HepG2 (cell line): ENCODE data around the gene ACOT9. TPM values are rescaled to one million over a fixed set of nuclear protein-coding genes. Genes with fewer than 3 reads are reported as not detected.

Source experiments
- ATAC-seq: fragments of 200-7000 bp; cut with Tn5 transposase; 3 replicates; pipeline ENCODE4 v1.9.1; 2020; ENCODE audit warnings: mild to moderate bottlenecking, moderate library complexity
- BruUV-seq: library from RNA; stranded (reverse); fragments of 400-500 nt; replicated peaks from 2 replicates; lab custom pipeline; 2021; lab: Mats Ljungman, UMichigan
- CTCF ChIA-PET: fragments of 300-600 bp; formaldehyde crosslinking; extraction: SDS; loops from one replicate; lab custom pipeline; 2021; ENCODE audit warnings: low total read pairs, inconsistent platforms, low intra/inter-chr PET ratio; lab: Yijun Ruan, JAX
- POLR2A ChIA-PET: fragments of 350-600 bp; sonication (Branson Sonifier 250); formaldehyde crosslinking; loops from one replicate; lab custom pipeline; 2020; ENCODE audit warnings: antibody characterized with exemption, inconsistent platforms; lab: Yijun Ruan, JAX
- DNase-seq: peaks from one replicate; pipeline ENCODE4 v3.0.0-alpha.2; 2015; ENCODE audit warnings: low spot score
- FAIRE-seq: peaks from 3 replicates; lab custom pipeline; 2011; peaks lifted over from hg19 to GRCh38; lab: Jason Lieb, UNC
- H2AFZ ChIP-seq: one replicate; pipeline ENCODE4 v1.6.1; 2011; ENCODE audit warnings: low read length, inconsistent platforms
- H3K27ac ChIP-seq: fragments of 300-600 bp; 3 replicates; pipeline ENCODE4 v1.8.0; 2011; ENCODE audit warnings: mixed run types, mild to moderate bottlenecking, mixed read lengths, low read length, inconsistent platforms; ENCODE audit not compliant: insufficient read depth; ENCODE audit errors: extremely low read length
- H3K27me3 ChIP-seq, 2 experiments: fragments of 200-600 bp in 1 of 2; 2 replicates in 1 of 2; 3 replicates in 1 of 2; pipeline versions ENCODE4 v1.6.0 to v1.8.0; 2011; ENCODE audit warnings: low read length in 2 of 2, mild to moderate bottlenecking in 2 of 2, moderate library complexity in 2 of 2, inconsistent platforms in 1 of 2; ENCODE audit not compliant: insufficient read depth in 2 of 2, control insufficient read depth in 1 of 2
- H3K36me3 ChIP-seq, 2 experiments: fragments of 200-600 bp in 1 of 2; replicated peaks in 1 of 2; 2 replicates in 1 of 2; 3 replicates in 1 of 2; pipeline versions ENCODE4 v1.5.1 to v1.8.0; 2011; ENCODE audit warnings: low read length in 2 of 2, inconsistent platforms in 1 of 2; ENCODE audit not compliant: insufficient read depth in 2 of 2, control insufficient read depth in 1 of 2
- H3K4me1 ChIP-seq: 2 replicates; pipeline ENCODE4 v1.5.1; 2012; ENCODE audit warnings: low read length, inconsistent platforms; ENCODE audit not compliant: insufficient read depth
- H3K4me2 ChIP-seq: 2 replicates; pipeline ENCODE4 v1.6.0; 2011; ENCODE audit warnings: low read depth, low read length, inconsistent platforms
- H3K4me3 ChIP-seq, 3 experiments: fragments of 200-600 bp in 1 of 3; sonication (generic), shearing (Covaris generic) in 1 of 3; replicated peaks in 1 of 3; 2 replicates each; pipeline ENCODE4 v1.5.1; 2011 to 2016; ENCODE audit warnings: low read length in 3 of 3, inconsistent platforms in 2 of 3, low read depth in 2 of 3, mild to moderate bottlenecking in 2 of 3, control low read depth in 1 of 3, mixed read lengths in 1 of 3; ENCODE audit not compliant: insufficient read depth in 1 of 3
- H3K79me2 ChIP-seq: one replicate; pipeline ENCODE4 v1.6.1; 2011; ENCODE audit warnings: low read length, inconsistent platforms; ENCODE audit not compliant: insufficient read depth
- H3K9ac ChIP-seq: 2 replicates; pipeline ENCODE4 v1.6.0; 2011; ENCODE audit warnings: mild to moderate bottlenecking, low read depth, low read length, inconsistent platforms; ENCODE audit not compliant: insufficient read depth
- H3K9me3 ChIP-seq: 2 replicates; pipeline ENCODE4 v1.5.1; 2012; ENCODE audit warnings: mild to moderate bottlenecking, low read length
- H4K20me1 ChIP-seq: 2 replicates; pipeline ENCODE4 v1.6.0; 2011; ENCODE audit warnings: inconsistent platforms, mild to moderate bottlenecking, low read length, moderate library complexity; ENCODE audit not compliant: insufficient read depth
- ZNF609 ChIP-seq: sonication (generic); formaldehyde crosslinking; IDR thresholded peaks from 2 replicates; pipeline ENCODE4 v1.4.0; 2020; ENCODE audit warnings: mild to moderate bottlenecking, missing genetic modification reagents, borderline replicate concordance
- ZSCAN31 ChIP-seq: sonication (generic); formaldehyde crosslinking; IDR thresholded peaks from 2 replicates; pipeline ENCODE4 v1.5.0; 2020; ENCODE audit warnings: low read depth, mild to moderate bottlenecking, missing genetic modification reagents
- WGBS: methylation state at CpG from one replicate; pipeline ENCODE4 v1.1.6; 2017; ENCODE audit warnings: low lambda C conversion rate; 5-methylcytosine and 5-hydroxymethylcytosine counted together
- in situ Hi-C: cut with HindIII; loops from 2 replicates; pipeline ENCODE4 v1.10.0; 2017; ENCODE audit warnings: low pct_unique_long_range_greater_than_20kb; ENCODE audit not compliant: extremely low pct_ligation_motif_present
- intact Hi-C: fragments of 100-400 bp; cut with micrococcal nuclease; formaldehyde crosslinking; loops from one replicate; pipeline ENCODE4 v1.10.0; 2022; ENCODE audit not compliant: unreplicated experiment
- polyA plus RNA-seq, 8 experiments: library from polyadenylated mRNA; depleted of rRNA in 3 of 8; stranded (reverse) in 7 of 8; unstranded in 1 of 8; fragments of >200 nt; fragmentation: Illumina TruSeq in 4 of 8; extraction: Trizol in 4 of 8; gene quantifications; 2 replicates each; pipeline versions ENCODE4 v1.2.1 to v1.2.3, GENCODE V29; 2011 to 2016; ENCODE audit warnings: low read depth in 4 of 8, missing spikeins in 1 of 8, mixed read lengths in 1 of 8; ENCODE audit not compliant: insufficient read depth in 1 of 8
- total RNA-seq, 5 experiments: library from RNA; depleted of rRNA; stranded (reverse); fragments of >200 nt; fragmentation: Illumina TruSeq; extraction: Trizol; gene quantifications; 2 replicates each; pipeline ENCODE4 v1.2.3, GENCODE V29; 2016; ENCODE audit warnings: low read depth in 1 of 5

The ACOT9 gene
- total and polyA plus RNA-seq, 2 of the 13 experiments (the other 11 are each of a cell fraction or from before 2014, with no cell fraction given): 33.3 to 36.9 TPM

DNA sequence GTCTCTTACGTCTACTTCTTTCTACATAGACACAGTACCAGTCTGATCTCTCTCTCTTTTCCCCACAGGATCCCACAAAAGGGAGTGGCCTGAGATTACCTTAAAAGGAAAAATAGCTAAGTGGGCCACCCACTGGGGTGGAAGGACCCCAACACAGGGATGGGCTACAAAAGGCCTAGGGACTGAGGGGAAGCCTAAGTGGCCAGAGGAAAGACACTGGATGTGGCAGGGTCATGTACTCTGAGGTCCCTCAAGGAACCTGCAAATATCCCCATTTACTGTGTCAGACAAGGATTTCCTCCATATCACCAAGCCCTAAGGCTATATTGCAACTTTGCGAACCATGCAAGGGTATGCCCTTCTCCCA lies 82.3 kb downstream of the ACOT9 start:
- H3K27ac ChIP-seq: no peak overlapping the region
- intact Hi-C loops: no loop called here
- CTCF ChIA-PET: no interaction called here
- no peak for FAIRE-seq
- H3K36me3 ChIP-seq: no peaks in the 10 kb centered on the region
- no peak overlapping the region for H3K9ac ChIP-seq
- no peaks in the 10 kb centered on the region for H4K20me1 ChIP-seq
- H3K9me3 ChIP-seq: no peaks in the 10 kb centered on the region
- BruUV-seq: no TSS peak
- in situ Hi-C loops: no loop called here
- POLR2A ChIA-PET: no interaction called here
- no peak overlapping the region for H3K4me2 ChIP-seq
- H2AFZ ChIP-seq: no peak overlapping the region
- H3K4me1 ChIP-seq: peaks cover 17% of the 10 kb centered on the region; the same call in 1 of the 2 replicates
- H3K79me2 ChIP-seq: no peaks in the 10 kb centered on the region
- no peak overlapping the region for H3K4me3 ChIP-seq
- 0% methylated on average over 1 of the region's 2 CpGs for WGBS
- no peak for DNase-seq
- no peaks in the 10 kb centered on the region for H3K27me3 ChIP-seq
- no peak for ATAC-seq
- TF ChIP-seq ZNF609 (no peak), ZSCAN31 (CRISPR knock-in tag) (no peak)
- TF ChIP-seq, all 625 proteins: peak for 0
